Activated CD8-positive, alpha-beta T cell treated with anti-CD3 and anti-CD28 coated beads, Interleukin-2, amount 10 ng/mL, durations not matched to agents 7 days and 5 days (primary cell): ENCODE data around the gene CMTM6. TPM values are rescaled to one million over a fixed set of nuclear protein-coding genes. Genes with fewer than 3 reads are reported as not detected.
A peak's percentile ranks its signal among the peaks of the same experiment; 100 is the strongest.
"Not testable (repeated sequence)": the region's sequence is repeated elsewhere in the genome, so short reads cannot be mapped to it uniquely, and the experiment has no call there.

Experiments used
- ATAC-seq: fragments of 150-1000 bp; cut with Tn5 transposase; one replicate; pipeline ENCODE4 v1.10.0; 2021; ENCODE audit warnings: moderate library complexity
- CTCF ChIA-PET: fragments of 350-600 bp; sonication (Branson Sonifier 250); formaldehyde crosslinking; loops from one replicate; lab custom pipeline; 2021; ENCODE audit warnings: antibody characterized with exemption; lab: Charles Lee
- POLR2A ChIA-PET: fragments of 350-600 bp; sonication (Branson Sonifier 250); formaldehyde crosslinking; loops from one replicate; lab custom pipeline; 2021; ENCODE audit warnings: antibody characterized with exemption; lab: Charles Lee
- DNase-seq: peaks from one replicate; pipeline ENCODE4 v3.0.0-alpha.2; 2020
- H3K27ac Mint-ChIP-seq: one replicate; pipeline ENCODE4 v1.8.0; 2021; ENCODE audit warnings: mild to moderate bottlenecking, mixed read lengths
- H3K27me3 Mint-ChIP-seq: one replicate; pipeline ENCODE4 v1.8.0; 2021; ENCODE audit warnings: low read depth, mixed read lengths
- H3K36me3 Mint-ChIP-seq: one replicate; pipeline ENCODE4 v1.8.0; 2021; ENCODE audit warnings: low read depth, mixed read lengths
- H3K4me1 Mint-ChIP-seq: one replicate; pipeline ENCODE4 v1.8.0; 2021; ENCODE audit warnings: low read depth, mixed read lengths
- H3K4me3 Mint-ChIP-seq: one replicate; pipeline ENCODE4 v1.8.0; 2021; ENCODE audit warnings: mild to moderate bottlenecking, mixed read lengths
- H3K9me3 Mint-ChIP-seq: one replicate; pipeline ENCODE4 v1.8.0; 2022; ENCODE audit warnings: mixed read lengths; ENCODE audit not compliant: insufficient read depth
- total RNA-seq, 2 experiments: library from RNA; stranded (reverse); gene quantifications; one replicate each; pipeline ENCODE4 v1.2.3, GENCODE V29; 2021

CMTM6 gene
- total RNA-seq, 2 experiments from 2014 or later, result 49.1 to 51.5 TPM

GRCh38 chr3:32466808-32467207 is 35.8 kb downstream of the CMTM6 start:
- DNase-seq, H3K9me3 Mint-ChIP-seq, H3K27me3 Mint-ChIP-seq, H3K27ac Mint-ChIP-seq, H3K4me3 Mint-ChIP-seq, ATAC-seq: not testable (repeated sequence)
- ChIA-PET CTCF (interaction anchor here (1.0 to 6.0 kb wide), 20 partner anchors 10 to 290 kb away, joined by 3 to 107 read pairs (median 14); partner anchors contain the start of genes CMTM6 and CMTM7), POLR2A (interaction anchor here (0.6 to 1.9 kb wide), 3 partner anchors 28 to 1284 kb away, joined by 3 to 8 read pairs (median 3); no protein-coding TSS in a partner anchor)
- Mint-ChIP-seq H3K4me1 (peaks cover 34% of the 10 kb centered on the region), H3K36me3 (peaks cover 11% of the 10 kb centered on the region)

GRCh38 chr3:32464726-32465125 is 37.9 kb downstream of the CMTM6 start:
- H3K4me3 Mint-ChIP-seq, DNase-seq, H3K27me3 Mint-ChIP-seq, H3K27ac Mint-ChIP-seq, H3K36me3 Mint-ChIP-seq, H3K9me3 Mint-ChIP-seq, ATAC-seq: not testable (repeated sequence)
- POLR2A ChIA-PET, result interaction anchor here (0.6 kb wide), 1 partner anchor 27 kb away, joined by 5 read pairs; no protein-coding TSS in a partner anchor
- peaks cover 21% of the 10 kb centered on the region for H3K4me1 Mint-ChIP-seq
- CTCF ChIA-PET, result interaction anchor here (1.2 kb wide), 1 partner anchor 90 kb away, joined by 3 read pairs; no protein-coding TSS in a partner anchor

GRCh38 chr3:32463415-32463814 is 39.2 kb downstream of the CMTM6 start:
- H3K4me3 Mint-ChIP-seq, POLR2A ChIA-PET, H3K27ac Mint-ChIP-seq, H3K9me3 Mint-ChIP-seq, H3K27me3 Mint-ChIP-seq, CTCF ChIA-PET, ATAC-seq, H3K36me3 Mint-ChIP-seq: not testable (repeated sequence)
- H3K4me1 Mint-ChIP-seq, result peaks cover 15% of the 10 kb centered on the region
- DNase-seq, result peak; percentile 4

- H3K4me3 Mint-ChIP-seq, H3K27me3 Mint-ChIP-seq, H3K9me3 Mint-ChIP-seq, H3K27ac Mint-ChIP-seq, ATAC-seq: not testable (repeated sequence)
- Mint-ChIP-seq H3K4me1 (peaks cover 23% of the 10 kb centered on the region), H3K36me3 (peaks cover 15% of the 10 kb centered on the region)
- POLR2A ChIA-PET, result interaction anchor here (1.1 to 1.3 kb wide), 2 partner anchors 37 to 91 kb away, joined by 3 to 4 read pairs; no protein-coding TSS in a partner anchor
- CTCF ChIA-PET, result interaction anchor here (1.0 to 3.5 kb wide), 3 partner anchors 30 to 86 kb away, joined by 3 to 16 read pairs (median 5); no protein-coding TSS in a partner anchor
- DNase-seq, result peak; percentile 38
These were observed 40.3 kb downstream of the CMTM6 start for GRCh38 chr3:32462191-32462986.

- Mint-ChIP-seq H3K4me3 (peak overlapping the region; percentile 80), H3K36me3 (peaks cover 21% of the 10 kb centered on the region), H3K4me1 (peaks cover 30% of the 10 kb centered on the region)
- ChIA-PET CTCF (interaction anchor here (0.7 to 3.5 kb wide), 12 partner anchors 9 to 163 kb away, joined by 3 to 16 read pairs (median 4); partner anchors contain the start of gene CMTM7), POLR2A (interaction anchor here (1.0 to 3.2 kb wide), 13 partner anchors 8 to 158 kb away, joined by 3 to 36 read pairs (median 5); partner anchors contain the start of gene CMTM7)
- ATAC-seq, H3K9me3 Mint-ChIP-seq, H3K27ac Mint-ChIP-seq, H3K27me3 Mint-ChIP-seq: not testable (repeated sequence)
- peak; percentile 20 for DNase-seq
These were observed 41.7 kb downstream of the CMTM6 start for GRCh38 chr3:32460817-32461496.

GRCh38 chr3:32460031-32460749 is 42.5 kb downstream of the CMTM6 start:
- H3K9me3 Mint-ChIP-seq, result no peaks in the 10 kb centered on the region
- ChIA-PET CTCF (interaction anchor here (0.7 to 3.5 kb wide), 14 partner anchors 8 to 163 kb away, joined by 3 to 16 read pairs (median 4); partner anchors contain the start of gene CMTM7), POLR2A (interaction anchor here (0.7 to 3.2 kb wide), 16 partner anchors 9 to 157 kb away, joined by 3 to 36 read pairs (median 4); partner anchors contain the start of gene CMTM7)
- H3K36me3 Mint-ChIP-seq, result peaks cover 21% of the 10 kb centered on the region
- H3K4me3 Mint-ChIP-seq, result peak overlapping the region; percentile 80
- no peaks in the 10 kb centered on the region for H3K27me3 Mint-ChIP-seq
- no peak overlapping the region for H3K27ac Mint-ChIP-seq
- peak; percentile 85 for ATAC-seq
- H3K4me1 Mint-ChIP-seq, result peaks cover 33% of the 10 kb centered on the region
- peak; percentile 92 for DNase-seq

- no peaks in the 10 kb centered on the region for H3K9me3 Mint-ChIP-seq
- DNase-seq, result peak; percentile 21
- no peak overlapping the region for H3K27ac Mint-ChIP-seq
- H3K27me3 Mint-ChIP-seq, result no peaks in the 10 kb centered on the region
- no peak for ATAC-seq
- peaks cover 25% of the 10 kb centered on the region for H3K36me3 Mint-ChIP-seq
- peak overlapping the region; percentile 80 for H3K4me3 Mint-ChIP-seq
- H3K4me1 Mint-ChIP-seq, result peaks cover 40% of the 10 kb centered on the region
- ChIA-PET POLR2A (interaction anchor here (0.7 to 3.2 kb wide), 11 partner anchors 8 to 156 kb away, joined by 3 to 36 read pairs (median 5); partner anchors contain the start of gene CMTM7), CTCF (interaction anchor here (0.7 to 3.5 kb wide), 10 partner anchors 8 to 84 kb away, joined by 3 to 16 read pairs (median 6); no protein-coding TSS in a partner anchor)
These were observed 43.2 kb downstream of the CMTM6 start for GRCh38 chr3:32459450-32459849.

GRCh38 chr3:32457971-32458471 is 44.6 kb downstream of the CMTM6 start:
- ChIA-PET CTCF (interaction anchor here (0.9 to 5.6 kb wide), 9 partner anchors 9 to 83 kb away, joined by 3 to 25 read pairs (median 8); no protein-coding TSS in a partner anchor), POLR2A (interaction anchor here (0.7 to 2.2 kb wide), 7 partner anchors 24 to 57 kb away, joined by 3 to 10 read pairs (median 3); no protein-coding TSS in a partner anchor)
- Mint-ChIP-seq H3K4me3 (peak overlapping the region; percentile 63), H3K9me3 (no peaks in the 10 kb centered on the region), H3K36me3 (peaks cover 32% of the 10 kb centered on the region), H3K27ac (peak overlapping the region; percentile 91), H3K4me1 (peaks cover 49% of the 10 kb centered on the region), H3K27me3 (no peaks in the 10 kb centered on the region)
- ATAC-seq, result peak; percentile 47
- DNase-seq, result peak; percentile 67

- Mint-ChIP-seq H3K4me1 (peaks cover 50% of the 10 kb centered on the region), H3K27ac (peak overlapping the region; percentile 83), H3K27me3 (no peaks in the 10 kb centered on the region), H3K9me3 (no peaks in the 10 kb centered on the region), H3K4me3 (peak overlapping the region; percentile 28), H3K36me3 (peaks cover 37% of the 10 kb centered on the region)
- DNase-seq (no peak), ATAC-seq (no peak)
- CTCF ChIA-PET, result interaction anchor here (0.7 to 5.6 kb wide), 9 partner anchors 11 to 160 kb away, joined by 3 to 25 read pairs (median 8); no protein-coding TSS in a partner anchor
- POLR2A ChIA-PET, result interaction anchor here (0.6 to 2.2 kb wide), 8 partner anchors 9 to 42 kb away, joined by 3 to 11 read pairs (median 6); no protein-coding TSS in a partner anchor
These were observed 46.1 kb downstream of the CMTM6 start for GRCh38 chr3:32456429-32457130.
